ENCODE results near the gene FBXO34.
"Not testable (repeated sequence)": the region's sequence is repeated elsewhere in the genome, so short reads cannot be mapped to it uniquely, and the experiment has no call there.

FBXO34 gene

DNA sequence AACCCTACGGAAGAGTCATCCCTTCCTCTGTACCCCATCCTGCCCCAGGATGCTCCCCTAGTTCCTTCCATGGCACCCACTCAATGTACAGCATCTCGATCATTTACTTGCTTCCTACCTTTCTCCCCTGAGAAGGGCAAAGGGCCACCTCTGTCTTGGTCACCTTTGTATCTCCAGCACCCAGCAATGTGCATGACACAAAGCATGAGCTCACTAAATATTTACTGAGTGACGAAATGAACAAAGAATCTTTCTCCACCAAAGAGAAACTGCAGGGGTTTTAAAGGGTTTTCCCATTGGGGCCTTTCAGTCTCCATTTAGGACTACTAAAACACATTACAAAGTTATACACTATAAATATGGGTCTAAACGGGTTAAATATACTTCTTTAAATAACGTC is 109.8 kb downstream of the FBXO34 start:
- Histone ChIP-seq H3K36me3 (ENCODE audit: control insufficient read depth, insufficient read depth, low read length) (no peaks in the 10 kb centered on the region), H3K9me3 (ENCODE audit: control insufficient read depth, low read length) (no peaks in the 10 kb centered on the region), H3K4me1 (ENCODE audit: control insufficient read depth, insufficient read depth, low read length) (peaks cover 16% of the 10 kb centered on the region), H3K27me3 (ENCODE audit: control insufficient read depth, insufficient read depth, low read length) (no peaks in the 10 kb centered on the region), H3K4me3 (ENCODE audit: low read length) (no peak overlapping the region), H3K9ac (ENCODE audit: low read length) (no peak overlapping the region)

DNA sequence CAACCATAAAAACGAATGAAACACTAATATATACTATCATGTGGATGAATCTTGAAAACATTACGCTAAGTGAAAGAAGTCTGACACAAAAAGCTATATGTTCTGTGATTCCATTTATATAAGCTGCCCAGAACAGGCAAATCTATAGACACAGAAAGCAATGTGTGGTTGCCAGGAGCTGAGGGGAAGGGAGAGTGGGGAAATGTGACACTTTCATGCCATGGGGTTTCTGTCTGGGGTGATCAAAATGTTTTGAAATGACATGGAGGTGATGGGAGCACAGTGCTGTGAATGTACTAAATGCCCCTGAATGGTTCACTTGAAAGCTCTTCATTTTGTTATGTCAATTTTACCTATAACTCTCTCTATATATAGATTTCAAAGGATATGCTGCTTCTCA is 110.3 kb downstream of the FBXO34 start:
- no peaks in the 10 kb centered on the region for H3K9me3 ChIP-seq (ENCODE audit: control insufficient read depth, low read length)
- peaks cover 20% of the 10 kb centered on the region for H3K4me1 ChIP-seq (ENCODE audit: control insufficient read depth, insufficient read depth, low read length)
- no peaks in the 10 kb centered on the region for H3K36me3 ChIP-seq (ENCODE audit: control insufficient read depth, insufficient read depth, low read length)
- H3K4me3 ChIP-seq (ENCODE audit: low read length): no peak overlapping the region
- no peaks in the 10 kb centered on the region for H3K27me3 ChIP-seq (ENCODE audit: control insufficient read depth, insufficient read depth, low read length)
- H3K9ac ChIP-seq (ENCODE audit: low read length): no peak overlapping the region

DNA sequence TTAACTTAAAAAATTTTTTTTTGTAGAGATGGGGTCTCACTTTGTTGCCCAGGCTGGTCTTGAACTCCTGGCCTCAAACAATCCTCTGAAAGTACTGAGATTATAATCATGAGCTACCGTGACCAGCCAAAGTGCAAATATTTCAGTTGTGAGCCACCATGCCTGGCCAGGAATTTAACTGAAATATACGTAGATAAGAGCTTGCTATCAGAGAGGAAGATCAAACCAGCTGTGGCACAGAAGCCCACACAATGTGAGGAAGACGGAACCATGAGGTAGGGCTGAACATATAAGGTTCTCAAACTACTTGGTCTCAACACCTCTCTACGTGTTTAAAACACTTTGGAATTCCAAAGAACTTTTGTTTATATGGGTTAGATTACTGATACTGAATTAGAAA is 111.3 kb downstream of the FBXO34 start:
- H3K36me3 ChIP-seq (ENCODE audit: control insufficient read depth, insufficient read depth, low read length): no peaks in the 10 kb centered on the region
- H3K4me3 ChIP-seq (ENCODE audit: low read length): no peak overlapping the region
- no peak overlapping the region for H3K9ac ChIP-seq (ENCODE audit: low read length)
- H3K9me3 ChIP-seq (ENCODE audit: control insufficient read depth, low read length): no peaks in the 10 kb centered on the region
- H3K27me3 ChIP-seq (ENCODE audit: control insufficient read depth, insufficient read depth, low read length): no peaks in the 10 kb centered on the region
- peaks cover 29% of the 10 kb centered on the region for H3K4me1 ChIP-seq (ENCODE audit: control insufficient read depth, insufficient read depth, low read length)

- not testable (repeated sequence) for H3K4me3 ChIP-seq (ENCODE audit: low read length)
Observed at GRCh38 chr14:55383056-55383466, 111.8 kb downstream of the FBXO34 start.

GRCh38 chr14:55383541-55384140 is 112.4 kb downstream of the FBXO34 start:
- Histone ChIP-seq H3K9ac (ENCODE audit: low read length) (no peak overlapping the region), H3K4me1 (ENCODE audit: control insufficient read depth, insufficient read depth, low read length) (peaks cover 29% of the 10 kb centered on the region), H3K4me3 (ENCODE audit: low read length) (no peak overlapping the region), H3K36me3 (ENCODE audit: control insufficient read depth, insufficient read depth, low read length) (no peaks in the 10 kb centered on the region), H3K27me3 (ENCODE audit: control insufficient read depth, insufficient read depth, low read length) (no peaks in the 10 kb centered on the region), H3K9me3 (ENCODE audit: control insufficient read depth, low read length) (no peaks in the 10 kb centered on the region)

More at GRCh38 chr14:55383056-55383466, 111.8 kb downstream of the FBXO34 start:
- not testable (repeated sequence) for H3K27me3 ChIP-seq (ENCODE audit: control insufficient read depth, insufficient read depth, low read length); H3K9me3 ChIP-seq (ENCODE audit: control insufficient read depth, low read length); H3K36me3 ChIP-seq (ENCODE audit: control insufficient read depth, insufficient read depth, low read length); H3K9ac ChIP-seq (ENCODE audit: low read length)
- H3K4me1 ChIP-seq (ENCODE audit: control insufficient read depth, insufficient read depth, low read length): peaks cover 29% of the 10 kb centered on the region

DNA sequence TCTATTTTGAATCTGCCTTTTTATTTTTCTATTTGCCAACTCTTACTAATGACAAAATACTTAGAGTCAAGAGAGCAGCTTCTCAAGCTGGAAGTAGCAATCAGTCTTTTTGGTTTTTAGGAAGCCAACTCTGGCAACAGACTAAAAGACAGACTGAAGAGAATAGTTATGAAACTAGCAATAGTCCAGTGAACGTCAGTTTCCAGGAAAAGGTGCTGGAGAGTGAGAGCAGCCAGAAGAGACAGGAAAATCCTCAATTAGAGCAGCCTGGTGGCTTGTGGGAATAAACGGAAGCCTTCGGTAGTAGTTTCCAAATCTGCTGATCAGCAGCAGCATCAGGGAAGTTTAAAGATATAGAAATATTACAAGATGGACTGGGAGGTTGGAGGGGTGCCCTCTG is 113.3 kb downstream of the FBXO34 start:
- no peak overlapping the region for H3K9ac ChIP-seq (ENCODE audit: low read length)
- H3K36me3 ChIP-seq (ENCODE audit: control insufficient read depth, insufficient read depth, low read length): no peaks in the 10 kb centered on the region
- no peaks in the 10 kb centered on the region for H3K27me3 ChIP-seq (ENCODE audit: control insufficient read depth, insufficient read depth, low read length)
- H3K4me3 ChIP-seq (ENCODE audit: low read length): no peak overlapping the region
- H3K9me3 ChIP-seq (ENCODE audit: control insufficient read depth, low read length): no peaks in the 10 kb centered on the region
- peaks cover 29% of the 10 kb centered on the region for H3K4me1 ChIP-seq (ENCODE audit: control insufficient read depth, insufficient read depth, low read length)

GRCh38 chr14:55386037-55386808 is 115.0 kb downstream of the FBXO34 start:
- no peaks in the 10 kb centered on the region for H3K9me3 ChIP-seq (ENCODE audit: control insufficient read depth, low read length)
- peak overlapping the region; percentile 63 for H3K9ac ChIP-seq (ENCODE audit: low read length)
- no peaks in the 10 kb centered on the region for H3K36me3 ChIP-seq (ENCODE audit: control insufficient read depth, insufficient read depth, low read length)
- H3K4me3 ChIP-seq (ENCODE audit: low read length): no peak overlapping the region
- H3K4me1 ChIP-seq (ENCODE audit: control insufficient read depth, insufficient read depth, low read length): peaks cover 29% of the 10 kb centered on the region
- no peaks in the 10 kb centered on the region for H3K27me3 ChIP-seq (ENCODE audit: control insufficient read depth, insufficient read depth, low read length)

DNA sequence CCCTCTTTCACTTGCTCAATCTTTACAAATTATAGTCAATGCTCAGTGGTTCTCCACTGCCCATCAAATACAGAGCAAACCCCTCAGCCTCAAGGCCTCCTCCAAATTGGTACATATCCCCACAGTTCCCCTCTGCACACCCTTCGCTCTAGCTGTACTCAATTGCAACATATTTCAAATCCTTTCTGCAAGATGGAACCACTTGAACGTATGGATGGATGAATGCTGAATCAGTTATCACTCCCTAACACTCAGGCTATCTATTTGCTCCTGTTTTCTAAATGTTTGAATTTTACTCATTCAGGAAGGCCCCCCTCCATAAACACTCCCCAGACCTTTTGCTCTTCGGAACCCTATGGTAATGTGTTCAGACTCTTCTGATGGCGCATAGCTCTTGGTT is 115.9 kb downstream of the FBXO34 start:
- Histone ChIP-seq H3K9ac (ENCODE audit: low read length) (peak overlapping the region; percentile 63), H3K9me3 (ENCODE audit: control insufficient read depth, low read length) (no peaks in the 10 kb centered on the region), H3K36me3 (ENCODE audit: control insufficient read depth, insufficient read depth, low read length) (no peaks in the 10 kb centered on the region), H3K4me1 (ENCODE audit: control insufficient read depth, insufficient read depth, low read length) (peaks cover 29% of the 10 kb centered on the region), H3K4me3 (ENCODE audit: low read length) (no peak overlapping the region), H3K27me3 (ENCODE audit: control insufficient read depth, insufficient read depth, low read length) (no peaks in the 10 kb centered on the region)

GRCh38 chr14:55388160-55388559 is 116.9 kb downstream of the FBXO34 start:
- Histone ChIP-seq H3K27me3 (ENCODE audit: control insufficient read depth, insufficient read depth, low read length) (no peaks in the 10 kb centered on the region), H3K9ac (ENCODE audit: low read length) (no peak overlapping the region), H3K4me3 (ENCODE audit: low read length) (no peak overlapping the region), H3K4me1 (ENCODE audit: control insufficient read depth, insufficient read depth, low read length) (peaks cover 29% of the 10 kb centered on the region), H3K36me3 (ENCODE audit: control insufficient read depth, insufficient read depth, low read length) (no peaks in the 10 kb centered on the region), H3K9me3 (ENCODE audit: control insufficient read depth, low read length) (no peaks in the 10 kb centered on the region)

- H3K36me3 ChIP-seq (ENCODE audit: control insufficient read depth, insufficient read depth, low read length): no peaks in the 10 kb centered on the region
- no peak overlapping the region for H3K4me3 ChIP-seq (ENCODE audit: low read length)
- H3K27me3 ChIP-seq (ENCODE audit: control insufficient read depth, insufficient read depth, low read length): no peaks in the 10 kb centered on the region
- H3K4me1 ChIP-seq (ENCODE audit: control insufficient read depth, insufficient read depth, low read length): peaks cover 24% of the 10 kb centered on the region
- no peak overlapping the region for H3K9ac ChIP-seq (ENCODE audit: low read length)
- no peaks in the 10 kb centered on the region for H3K9me3 ChIP-seq (ENCODE audit: control insufficient read depth, low read length)
Observed at GRCh38 chr14:55389330-55389729, 118.1 kb downstream of the FBXO34 start.

- Histone ChIP-seq H3K4me1 (ENCODE audit: control insufficient read depth, insufficient read depth, low read length) (peaks cover 14% of the 10 kb centered on the region), H3K9me3 (ENCODE audit: control insufficient read depth, low read length) (no peaks in the 10 kb centered on the region), H3K9ac (ENCODE audit: low read length) (no peak overlapping the region), H3K4me3 (ENCODE audit: low read length) (no peak overlapping the region), H3K36me3 (ENCODE audit: control insufficient read depth, insufficient read depth, low read length) (no peaks in the 10 kb centered on the region), H3K27me3 (ENCODE audit: control insufficient read depth, insufficient read depth, low read length) (no peaks in the 10 kb centered on the region)
Observed at GRCh38 chr14:55398679-55399078, 127.5 kb downstream of the FBXO34 start.

DNA sequence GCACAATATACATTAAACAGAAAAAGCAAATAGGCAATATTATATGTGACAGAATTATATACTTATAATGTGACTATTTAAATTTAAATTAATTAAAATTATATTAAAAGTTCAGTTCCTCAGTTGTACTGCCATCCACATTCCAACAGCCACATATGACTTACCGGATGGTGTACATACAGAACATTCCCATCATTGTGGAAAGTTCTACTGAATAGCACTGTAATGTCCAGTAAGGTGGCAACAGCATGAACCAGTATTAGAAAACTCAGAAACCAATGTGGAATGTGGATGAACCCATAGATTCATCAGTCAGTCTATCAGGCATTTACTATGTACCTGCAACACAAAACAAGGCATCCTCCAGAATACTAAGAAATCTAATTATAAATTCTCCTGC is 128.0 kb downstream of the FBXO34 start:
- no peak overlapping the region for H3K9ac ChIP-seq (ENCODE audit: low read length)
- H3K4me3 ChIP-seq (ENCODE audit: low read length): no peak overlapping the region
- H3K27me3 ChIP-seq (ENCODE audit: control insufficient read depth, insufficient read depth, low read length): no peaks in the 10 kb centered on the region
- H3K9me3 ChIP-seq (ENCODE audit: control insufficient read depth, low read length): no peaks in the 10 kb centered on the region
- no peaks in the 10 kb centered on the region for H3K36me3 ChIP-seq (ENCODE audit: control insufficient read depth, insufficient read depth, low read length)
- peaks cover 14% of the 10 kb centered on the region for H3K4me1 ChIP-seq (ENCODE audit: control insufficient read depth, insufficient read depth, low read length)

Measured in mucosa of stomach (tissue), 1 donor.